Activated CD8-positive, alpha-beta memory T cell treated with anti-CD3 and anti-CD28 coated beads for 36 hours (primary cell): Measurements from ENCODE around the gene FAHD2B. TPM values are rescaled to one million over a fixed set of nuclear protein-coding genes. Genes with fewer than 3 reads are reported as not detected.
"Not testable (repeated sequence)": the region's sequence is repeated elsewhere in the genome, so short reads cannot be mapped to it uniquely, and the experiment has no call there.

Experiments
- CTCF ChIA-PET: fragments of 350-600 bp; sonication (Branson Sonifier 250); formaldehyde crosslinking; loops from one replicate; lab custom pipeline; 2021; ENCODE audit warnings: antibody characterized with exemption; lab: Charles Lee
- POLR2A ChIA-PET: fragments of 350-600 bp; sonication (Branson Sonifier 250); formaldehyde crosslinking; loops from one replicate; lab custom pipeline; 2021; ENCODE audit warnings: antibody characterized with exemption; lab: Charles Lee
- total RNA-seq, 2 experiments: library from RNA; stranded (reverse); gene quantifications; one replicate each; pipeline ENCODE4 v1.2.3, GENCODE V29; 2021

Gene FAHD2B
- total RNA-seq, 2 experiments from 2014 or later = 24.7 to 25.4 TPM

GRCh38 chr2:97077213-97077612, 17.5 kb downstream of the FAHD2B start:
- CTCF ChIA-PET, POLR2A ChIA-PET: not testable (repeated sequence)

- POLR2A ChIA-PET, CTCF ChIA-PET: not testable (repeated sequence)
These were observed 23.8 kb downstream of the FAHD2B start for GRCh38 chr2:97070915-97071314.

DNA sequence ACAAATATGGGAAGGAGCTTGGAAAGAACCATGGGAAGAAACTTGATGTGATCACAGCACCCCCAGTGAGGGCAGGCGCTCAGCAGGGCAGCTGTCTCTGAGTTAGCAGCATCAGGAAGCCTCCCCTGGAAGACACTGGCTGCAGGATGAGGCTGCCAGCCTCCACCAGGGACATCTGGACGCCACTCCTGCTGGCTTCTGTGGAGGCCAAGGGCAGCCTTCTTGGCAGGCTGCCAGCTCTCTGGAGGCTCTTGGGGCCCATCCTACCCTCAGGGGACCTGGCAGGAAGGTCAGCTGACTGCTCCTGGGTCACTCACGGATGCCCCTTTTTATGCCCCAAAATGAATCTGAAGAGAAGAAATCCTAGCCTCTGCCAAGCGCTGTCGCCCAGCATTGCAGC, 26.0 kb downstream of the FAHD2B start:
- CTCF ChIA-PET, POLR2A ChIA-PET: not testable (repeated sequence)

DNA sequence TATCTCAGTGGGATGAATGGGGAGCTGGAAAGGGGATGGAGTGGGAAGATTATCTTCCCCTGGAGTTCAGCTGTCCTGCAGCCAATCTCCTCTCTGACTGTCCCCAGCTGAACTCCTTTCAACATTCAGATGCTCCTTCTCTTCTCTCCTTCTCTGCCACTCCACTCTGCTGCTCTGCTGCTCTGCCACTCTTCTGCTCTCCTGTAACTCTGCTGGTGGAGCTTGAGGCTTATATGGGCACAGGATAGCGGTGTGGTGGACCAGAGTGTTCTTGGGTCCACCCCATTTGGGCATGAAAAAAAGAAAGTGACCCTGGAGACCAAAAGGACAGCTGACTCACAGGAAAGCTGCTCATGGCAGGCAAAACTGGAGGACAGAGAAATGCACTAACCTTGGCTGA, 26.6 kb downstream of the FAHD2B start:
- ChIA-PET POLR2A (no interaction called here), CTCF (no interaction called here)

DNA sequence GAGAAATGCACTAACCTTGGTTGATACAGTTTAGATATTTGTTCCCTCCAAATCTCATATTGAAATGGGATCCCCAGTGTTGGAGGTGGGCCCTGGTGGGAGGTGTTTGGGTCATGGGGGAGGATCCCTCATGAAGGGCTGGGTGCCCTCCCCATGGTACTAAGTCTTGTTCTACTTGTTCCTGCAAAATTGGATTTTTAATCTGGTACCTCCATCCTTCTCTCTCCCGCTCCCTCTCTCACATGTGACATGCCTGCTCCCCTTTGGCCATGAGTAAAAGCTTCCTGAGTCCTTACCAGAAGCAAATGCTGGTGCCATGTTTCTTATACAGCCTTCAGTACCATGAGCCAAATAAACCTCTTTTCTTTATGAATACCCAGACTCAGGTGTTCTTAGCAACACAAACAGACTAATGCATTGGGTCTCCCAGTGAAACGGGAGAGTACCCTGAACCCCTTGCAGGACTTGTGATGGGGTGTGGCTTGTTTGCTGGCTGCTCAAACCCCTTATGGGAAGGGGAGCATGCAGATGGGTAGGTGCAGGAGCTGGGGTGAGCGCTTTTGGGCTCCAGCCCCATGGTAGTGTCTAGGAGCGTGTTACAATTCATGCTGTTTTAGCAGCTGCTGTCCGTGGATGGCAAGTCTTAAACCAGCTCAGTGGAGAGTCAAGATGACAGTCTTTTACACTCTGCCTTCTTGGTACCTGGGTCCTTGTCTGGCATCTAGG, 27.2 kb downstream of the FAHD2B start:
- ChIA-PET POLR2A (no interaction called here), CTCF (no interaction called here)

DNA sequence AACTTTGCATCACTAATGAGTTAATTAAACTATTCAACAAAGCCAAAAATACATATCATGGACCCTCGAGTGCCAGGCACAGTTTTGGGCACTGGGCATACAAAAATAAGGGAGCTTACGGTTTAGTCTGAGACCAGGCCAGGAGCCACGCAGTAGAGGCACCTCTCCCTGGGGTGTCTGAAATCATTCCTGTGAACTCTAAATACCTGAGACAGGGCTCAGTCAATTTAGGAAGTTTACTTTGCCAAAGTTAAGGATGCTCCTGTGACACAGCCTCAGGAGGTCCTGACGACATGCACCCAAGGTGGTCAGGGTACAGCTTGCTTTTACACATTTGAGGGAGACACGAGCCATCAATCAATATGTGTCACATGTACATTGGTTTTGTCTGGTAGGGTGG, 28.7 kb downstream of the FAHD2B start:
- CTCF ChIA-PET, POLR2A ChIA-PET: not testable (repeated sequence)

DNA sequence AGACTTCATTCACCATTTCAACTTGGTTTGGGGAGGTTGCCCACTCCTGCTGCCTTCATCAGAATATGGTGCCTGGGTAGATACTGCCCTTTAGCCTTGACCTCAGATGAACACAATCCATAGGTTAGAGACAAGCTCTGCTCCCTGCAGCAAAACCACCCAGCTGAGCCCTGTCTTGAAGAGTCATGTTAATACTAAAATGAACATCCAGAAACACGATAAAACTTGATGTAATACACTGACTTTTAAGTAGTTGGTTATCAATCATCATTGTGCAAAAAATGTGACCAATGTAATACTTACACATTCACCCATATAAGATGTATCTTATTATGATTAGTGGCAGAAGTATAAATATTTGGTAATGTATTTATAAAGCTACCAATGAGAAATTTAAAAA, 32.7 kb downstream of the FAHD2B start:
- CTCF ChIA-PET, POLR2A ChIA-PET: not testable (repeated sequence)

DNA sequence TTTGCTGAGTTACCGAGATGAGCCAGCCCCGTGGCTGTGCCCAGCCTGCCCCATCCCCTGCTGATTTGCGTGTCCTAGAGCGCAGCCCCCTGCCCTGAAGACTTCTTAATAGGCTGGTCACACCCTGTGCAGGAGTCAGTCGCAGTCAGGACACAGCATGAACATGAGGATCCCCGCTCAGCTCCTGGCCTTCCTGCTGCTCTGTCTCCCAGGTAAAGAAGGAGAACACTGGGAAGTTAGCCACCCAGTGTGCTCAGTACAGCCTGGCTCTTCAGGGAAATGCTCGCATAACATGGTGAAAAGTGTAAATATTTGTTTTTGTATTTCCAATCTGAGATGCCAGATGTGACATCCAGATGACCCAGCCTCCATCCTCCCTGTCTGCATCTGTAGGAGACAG, 34.9 kb downstream of the FAHD2B start:
- CTCF ChIA-PET, POLR2A ChIA-PET: not testable (repeated sequence)

- CTCF ChIA-PET, POLR2A ChIA-PET: not testable (repeated sequence)
These were observed 38.5 kb downstream of the FAHD2B start for GRCh38 chr2:97056150-97056549.

DNA sequence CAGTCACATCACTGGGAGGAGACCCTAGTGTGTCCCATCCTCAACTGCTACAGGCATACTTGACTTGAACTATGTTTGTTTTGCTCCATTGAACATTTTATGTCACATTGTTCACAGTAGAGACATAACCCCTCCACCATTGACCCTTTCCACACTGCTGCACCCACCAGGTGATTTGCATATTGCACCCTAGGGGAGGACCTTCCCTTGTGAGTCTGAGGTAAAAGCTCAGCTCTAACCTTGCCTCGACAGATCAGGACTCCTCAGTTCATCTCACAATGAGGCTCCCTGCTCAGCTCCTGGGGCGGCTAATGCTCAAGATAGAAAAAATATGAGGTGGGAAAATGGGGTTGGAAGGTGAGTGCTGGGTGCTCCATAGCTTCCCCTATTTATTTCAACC, 44.6 kb downstream of the FAHD2B start:
- CTCF ChIA-PET, POLR2A ChIA-PET: not testable (repeated sequence)

DNA sequence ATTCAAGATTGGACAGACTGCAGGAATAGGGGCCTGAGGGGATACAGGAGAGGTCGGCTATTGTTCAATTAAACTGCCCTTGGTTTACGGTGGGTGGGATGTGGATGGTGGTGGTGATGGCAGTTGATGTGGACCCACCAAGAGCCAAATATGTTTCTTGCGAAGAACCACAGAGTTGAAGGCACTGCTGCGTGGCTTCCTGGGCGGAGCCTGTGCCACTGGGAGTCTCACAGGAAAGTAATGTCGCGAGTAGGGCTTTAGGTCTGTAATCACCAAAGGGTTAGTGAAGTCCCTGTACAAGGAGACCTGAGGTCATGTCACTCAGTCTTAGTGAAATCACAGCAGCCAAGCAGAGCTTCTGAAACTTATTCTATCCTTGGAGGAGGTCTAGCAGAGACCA, 46.2 kb downstream of the FAHD2B start:
- CTCF ChIA-PET, POLR2A ChIA-PET: not testable (repeated sequence)

DNA sequence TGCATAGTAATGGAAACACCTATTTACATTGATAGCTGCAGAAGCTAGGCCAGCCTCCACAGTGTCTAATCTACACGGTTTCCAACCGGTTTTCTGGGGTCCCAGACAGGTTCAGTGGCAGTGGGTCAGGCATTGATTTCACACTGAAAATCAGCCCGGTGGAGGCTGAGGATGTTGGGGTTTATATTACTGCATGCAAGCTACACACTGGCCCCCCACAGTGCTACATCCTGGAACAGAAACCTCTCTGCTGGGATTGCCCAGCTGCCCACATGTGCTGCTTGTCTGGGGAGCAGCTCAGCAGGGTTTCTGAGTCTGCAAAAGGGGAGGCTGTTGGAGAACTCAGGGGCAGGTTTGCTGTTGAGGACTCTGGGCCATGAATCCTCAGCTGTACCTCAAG, 48.0 kb downstream of the FAHD2B start:
- CTCF ChIA-PET, POLR2A ChIA-PET: not testable (repeated sequence)

- CTCF ChIA-PET, POLR2A ChIA-PET: not testable (repeated sequence)
These were observed 48.7 kb downstream of the FAHD2B start for GRCh38 chr2:97045895-97046499.

Other genes with a start within 250 kb of the FAHD2B start
- 10 to 100 TPM; 31.3 to 31.6 TPM for gene ANKRD39, start 236.9 kb downstream of the FAHD2B start, total RNA-seq
- gene SEMA4C, start 224.8 kb downstream of the FAHD2B start, total RNA-seq = 10 to 100 TPM; 11.9 to 13.4 TPM
- gene FAM178B, start 108.3 kb downstream of the FAHD2B start, total RNA-seq = under 1 TPM in 1 of 2 experiments, not detected in 1; 0.17 TPM
- 10 to 100 TPM; 21.4 to 21.5 TPM for gene ANKRD36, start 18.3 kb upstream of the FAHD2B start, total RNA-seq